Peyer's patch (tissue), 4 donors: Measurements from ENCODE around the gene USP22.

Source experiments
- CTCF ChIP-seq, 6 experiments: fragments of 450-650 bp in 4 of 6; fragments of 200-600 bp in 2 of 6; sonication (generic) in 1 of 6; IDR thresholded peaks; one replicate each; pipeline ENCODE4 v1.5.1; 2017 to 2019; ENCODE audit warnings: antibody characterized with exemption in 6 of 6, mild to moderate bottlenecking in 3 of 6, moderate library complexity in 1 of 6
- POLR2A ChIP-seq, 2 donors: fragments of 450-650 bp; IDR thresholded peaks; one replicate each; pipeline ENCODE4 v1.5.1; 2017; ENCODE audit warnings: antibody characterized with exemption in 2 of 2, mild to moderate bottlenecking in 2 of 2, moderate library complexity in 2 of 2

- TF ChIP-seq CTCF (IDR thresholded peaks at IDR 0.05) = no peak
- no peak for TF ChIP-seq POLR2A (IDR thresholded peaks at IDR 0.05)
Observed at GRCh38 chr17:20966870-20967269, 75.9 kb downstream of the USP22 start.
